ENCODE data around the gene RNF113B.

RNF113B gene

DNA sequence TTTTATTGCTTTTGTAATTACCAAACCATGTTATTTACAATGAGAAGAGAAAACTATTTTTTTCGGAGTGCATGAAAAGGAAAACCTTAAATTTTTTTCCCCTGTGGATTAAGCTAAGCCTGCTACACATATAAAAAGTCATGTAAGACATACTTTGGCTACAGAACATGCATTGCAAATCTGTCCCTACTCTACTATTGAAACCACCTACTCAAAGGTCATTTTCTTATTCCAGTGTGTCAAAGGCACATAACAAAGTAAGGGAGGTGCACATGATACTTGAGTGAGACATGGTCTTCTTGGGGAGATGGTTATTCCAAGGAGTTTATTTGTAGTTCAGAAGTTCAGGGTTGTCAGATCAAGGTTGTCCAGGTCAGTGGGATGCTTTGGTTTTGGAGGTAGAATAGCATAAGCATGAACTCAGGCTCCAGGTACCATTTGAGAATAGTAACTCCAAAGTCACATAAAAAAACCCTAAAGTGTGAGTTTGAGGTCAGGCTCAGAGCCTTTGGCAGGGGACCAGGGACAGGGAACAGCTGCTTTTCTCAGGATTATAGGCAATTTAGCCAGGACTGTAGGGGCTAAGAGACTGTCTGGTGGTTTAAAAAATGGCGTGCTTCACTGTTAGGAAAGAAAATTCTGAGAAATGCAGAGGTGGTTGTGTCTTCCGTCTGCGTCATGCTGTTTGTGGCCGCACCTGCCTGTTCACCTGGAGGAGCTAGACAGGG, 18.7 kb downstream of the RNF113B start:
- CTCF ChIA-PET: interaction anchor here (0.9 kb wide), 1 partner anchor 495 kb away, joined by 4 read pairs; no protein-coding TSS in a partner anchor
- DNase-seq (ENCODE audit: extremely low spot score): no peak
- TF ChIP-seq, protein P1, sequence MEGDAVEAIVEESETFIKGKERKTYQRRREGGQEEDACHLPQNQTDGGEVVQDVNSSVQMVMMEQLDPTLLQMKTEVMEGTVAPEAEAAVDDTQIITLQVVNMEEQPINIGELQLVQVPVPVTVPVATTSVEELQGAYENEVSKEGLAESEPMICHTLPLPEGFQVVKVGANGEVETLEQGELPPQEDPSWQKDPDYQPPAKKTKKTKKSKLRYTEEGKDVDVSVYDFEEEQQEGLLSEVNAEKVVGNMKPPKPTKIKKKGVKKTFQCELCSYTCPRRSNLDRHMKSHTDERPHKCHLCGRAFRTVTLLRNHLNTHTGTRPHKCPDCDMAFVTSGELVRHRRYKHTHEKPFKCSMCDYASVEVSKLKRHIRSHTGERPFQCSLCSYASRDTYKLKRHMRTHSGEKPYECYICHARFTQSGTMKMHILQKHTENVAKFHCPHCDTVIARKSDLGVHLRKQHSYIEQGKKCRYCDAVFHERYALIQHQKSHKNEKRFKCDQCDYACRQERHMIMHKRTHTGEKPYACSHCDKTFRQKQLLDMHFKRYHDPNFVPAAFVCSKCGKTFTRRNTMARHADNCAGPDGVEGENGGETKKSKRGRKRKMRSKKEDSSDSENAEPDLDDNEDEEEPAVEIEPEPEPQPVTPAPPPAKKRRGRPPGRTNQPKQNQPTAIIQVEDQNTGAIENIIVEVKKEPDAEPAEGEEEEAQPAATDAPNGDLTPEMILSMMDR (IDR thresholded peaks at IDR 0.05; ENCODE audit: control extremely low read depth, extremely low read depth, low read depth, missing control alignments): no peak
- POLR2A ChIA-PET: no interaction called here

- ChIA-PET CTCF (interaction anchor here (0.9 kb wide), 1 partner anchor 496 kb away, joined by 4 read pairs; no protein-coding TSS in a partner anchor), POLR2A (no interaction called here)
- TF ChIP-seq, protein P1 (IDR thresholded peaks at IDR 0.05; ENCODE audit: control extremely low read depth, extremely low read depth, low read depth, missing control alignments): no peak
- DNase-seq (ENCODE audit: extremely low spot score): no peak
These were observed 19.5 kb downstream of the RNF113B start for GRCh38 chr13:98157609-98158008.

DNA sequence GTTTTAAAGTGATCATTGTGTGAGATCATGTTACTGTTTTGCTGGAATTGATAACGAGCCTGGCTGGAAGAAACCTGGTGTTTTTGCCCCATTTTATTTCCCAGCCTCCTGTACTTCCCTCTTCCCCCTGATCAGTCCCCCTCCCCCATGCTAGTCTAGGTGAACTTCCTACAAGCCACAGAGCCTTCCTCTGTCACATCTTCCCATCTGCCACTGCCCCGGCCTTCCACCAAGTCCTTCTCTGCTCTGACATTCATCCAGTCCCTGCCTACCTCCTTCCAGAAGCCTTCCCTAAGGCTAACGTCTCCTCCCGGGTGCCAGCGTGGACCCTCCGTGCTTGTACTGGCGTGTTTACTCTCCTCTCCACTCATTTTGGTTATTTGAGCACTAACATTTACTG, 19.9 kb downstream of the RNF113B start:
- no peak for DNase-seq (ENCODE audit: extremely low spot score)
- ChIA-PET POLR2A (no interaction called here), CTCF (no interaction called here)
- TF ChIP-seq, protein P1 (IDR thresholded peaks at IDR 0.05; ENCODE audit: control extremely low read depth, extremely low read depth, low read depth, missing control alignments): no peak

DNA sequence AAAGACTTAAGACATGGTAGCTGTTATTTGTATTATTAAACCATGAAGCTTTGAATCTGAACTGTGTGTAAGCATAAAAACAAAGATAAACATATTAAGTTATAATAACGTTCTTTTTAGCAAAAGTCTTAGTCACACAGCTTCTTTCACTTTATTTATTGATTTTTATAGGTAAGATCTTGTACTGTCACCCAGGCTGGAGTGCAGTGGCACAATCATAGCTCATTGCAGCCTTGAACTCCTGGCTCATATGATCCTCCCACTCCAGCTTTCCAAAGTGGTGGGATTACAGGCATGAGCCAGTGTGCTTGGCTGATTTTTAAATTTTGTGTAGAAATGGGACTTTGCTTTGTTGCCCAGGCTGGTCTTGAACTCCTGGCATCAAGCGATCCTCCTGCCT, 20.8 kb downstream of the RNF113B start:
- DNase-seq (ENCODE audit: extremely low spot score): no peak
- CTCF ChIA-PET: no interaction called here

GRCh38 chr13:98155475-98156109, 21.5 kb downstream of the RNF113B start:
- DNase-seq (ENCODE audit: extremely low spot score): no peak
- POLR2A ChIA-PET: no interaction called here
- TF ChIP-seq, protein P1 (IDR thresholded peaks at IDR 0.05; ENCODE audit: control extremely low read depth, extremely low read depth, low read depth, missing control alignments): no peak
- CTCF ChIA-PET: interaction anchor here (1.1 kb wide), 1 partner anchor 22 kb away, joined by 3 read pairs; no protein-coding TSS in a partner anchor

More for the DNA sequence above, 20.8 kb downstream of the RNF113B start:
- TF ChIP-seq, protein P1 (IDR thresholded peaks at IDR 0.05; ENCODE audit: control extremely low read depth, extremely low read depth, low read depth, missing control alignments): no peak
- POLR2A ChIA-PET: no interaction called here

DNA sequence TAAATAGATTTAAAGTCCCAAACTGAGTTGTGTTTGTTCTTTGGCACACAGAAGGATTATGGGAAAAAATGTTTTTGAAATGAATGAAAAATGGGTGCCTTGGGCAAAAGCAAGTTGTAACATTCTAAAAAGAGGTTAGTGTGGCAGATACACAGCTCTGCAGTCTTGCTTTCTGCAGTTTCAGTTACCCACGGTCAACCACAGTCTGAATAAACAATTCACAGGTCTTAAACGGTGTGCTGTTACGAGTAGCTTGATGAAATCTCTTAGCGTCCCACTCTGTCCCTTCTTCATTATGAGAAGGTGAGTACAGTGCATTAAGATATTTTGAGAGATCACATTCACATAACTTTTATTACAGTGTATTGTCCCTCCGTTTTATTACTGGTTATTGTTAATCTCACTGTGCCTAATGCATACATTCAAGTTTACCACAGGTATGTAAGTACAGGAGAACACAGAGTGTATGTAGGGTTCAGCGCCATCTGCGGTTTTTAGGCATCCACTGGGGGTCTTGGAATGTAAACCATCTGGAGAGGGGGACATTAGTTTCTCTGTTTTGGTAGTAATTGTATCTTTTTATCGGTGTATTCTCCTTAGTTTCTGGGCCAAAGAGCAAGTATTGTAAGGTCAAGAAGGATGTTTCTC, 26.1 kb downstream of the RNF113B start:
- TF ChIP-seq, protein P1 (IDR thresholded peaks at IDR 0.05; ENCODE audit: control extremely low read depth, extremely low read depth, low read depth, missing control alignments): no peak
- DNase-seq (ENCODE audit: extremely low spot score): no peak
- ChIA-PET POLR2A (no interaction called here), CTCF (no interaction called here)
